ENCODE data around the gene DIAPH3. TPM values are rescaled to one million over a fixed set of nuclear protein-coding genes. Genes with fewer than 3 reads are reported as not detected.

DIAPH3 gene
- total and polyA plus RNA-seq, 10 donors: 0.07 to 4.1 (median 1.4) TPM

DNA sequence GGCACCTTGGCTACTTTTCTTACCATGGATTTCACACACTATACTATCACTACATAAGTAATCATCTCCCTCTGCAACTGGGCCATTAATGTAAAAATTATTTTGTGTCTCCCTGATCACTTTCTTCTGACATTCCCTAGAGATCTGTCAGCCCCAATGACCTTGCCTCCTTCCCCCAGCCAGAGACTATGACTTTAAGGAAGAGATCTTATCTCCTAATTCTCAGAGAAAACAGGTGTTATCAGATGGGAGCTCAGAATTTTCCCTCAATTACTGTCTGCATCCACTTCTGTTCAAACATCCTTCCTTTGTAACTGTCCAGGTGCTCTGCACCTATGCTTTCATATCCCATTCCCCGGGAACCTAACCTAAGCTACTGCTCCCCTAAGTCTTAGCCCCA, 397.5 kb downstream of the DIAPH3 start:
- TF ChIP-seq POLR2A (IDR thresholded peaks at IDR 0.05): no peak
- TF ChIP-seq, protein P1, sequence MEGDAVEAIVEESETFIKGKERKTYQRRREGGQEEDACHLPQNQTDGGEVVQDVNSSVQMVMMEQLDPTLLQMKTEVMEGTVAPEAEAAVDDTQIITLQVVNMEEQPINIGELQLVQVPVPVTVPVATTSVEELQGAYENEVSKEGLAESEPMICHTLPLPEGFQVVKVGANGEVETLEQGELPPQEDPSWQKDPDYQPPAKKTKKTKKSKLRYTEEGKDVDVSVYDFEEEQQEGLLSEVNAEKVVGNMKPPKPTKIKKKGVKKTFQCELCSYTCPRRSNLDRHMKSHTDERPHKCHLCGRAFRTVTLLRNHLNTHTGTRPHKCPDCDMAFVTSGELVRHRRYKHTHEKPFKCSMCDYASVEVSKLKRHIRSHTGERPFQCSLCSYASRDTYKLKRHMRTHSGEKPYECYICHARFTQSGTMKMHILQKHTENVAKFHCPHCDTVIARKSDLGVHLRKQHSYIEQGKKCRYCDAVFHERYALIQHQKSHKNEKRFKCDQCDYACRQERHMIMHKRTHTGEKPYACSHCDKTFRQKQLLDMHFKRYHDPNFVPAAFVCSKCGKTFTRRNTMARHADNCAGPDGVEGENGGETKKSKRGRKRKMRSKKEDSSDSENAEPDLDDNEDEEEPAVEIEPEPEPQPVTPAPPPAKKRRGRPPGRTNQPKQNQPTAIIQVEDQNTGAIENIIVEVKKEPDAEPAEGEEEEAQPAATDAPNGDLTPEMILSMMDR (IDR thresholded peaks at IDR 0.05 in 8 of 11, conservative IDR thresholded peaks at IDR 0.05 in 3 of 11): no peak
- TF ChIP-seq POLR2AphosphoS5 (IDR thresholded peaks at IDR 0.05): no peak
- WGBS, 5 donors: 96 to 99% (median 97%) methylated on average over 1 of the region's 1 CpG
- H3K4me1 ChIP-seq: no peaks in the 10 kb centered on the region
- DNase-seq: no peak
- H3K27me3 ChIP-seq (replicated peaks in 1 of 7): no peaks in the 10 kb centered on the region
- no peaks in the 10 kb centered on the region for H3K36me3 ChIP-seq
- no peak overlapping the region for H3K4me3 ChIP-seq
- H3K27ac ChIP-seq: no peak overlapping the region
- no peaks in the 10 kb centered on the region for H3K9me3 ChIP-seq
- intact Hi-C loops (cut with DNase I; ENCODE audit: low total_unique reads): no loop called here

DNA sequence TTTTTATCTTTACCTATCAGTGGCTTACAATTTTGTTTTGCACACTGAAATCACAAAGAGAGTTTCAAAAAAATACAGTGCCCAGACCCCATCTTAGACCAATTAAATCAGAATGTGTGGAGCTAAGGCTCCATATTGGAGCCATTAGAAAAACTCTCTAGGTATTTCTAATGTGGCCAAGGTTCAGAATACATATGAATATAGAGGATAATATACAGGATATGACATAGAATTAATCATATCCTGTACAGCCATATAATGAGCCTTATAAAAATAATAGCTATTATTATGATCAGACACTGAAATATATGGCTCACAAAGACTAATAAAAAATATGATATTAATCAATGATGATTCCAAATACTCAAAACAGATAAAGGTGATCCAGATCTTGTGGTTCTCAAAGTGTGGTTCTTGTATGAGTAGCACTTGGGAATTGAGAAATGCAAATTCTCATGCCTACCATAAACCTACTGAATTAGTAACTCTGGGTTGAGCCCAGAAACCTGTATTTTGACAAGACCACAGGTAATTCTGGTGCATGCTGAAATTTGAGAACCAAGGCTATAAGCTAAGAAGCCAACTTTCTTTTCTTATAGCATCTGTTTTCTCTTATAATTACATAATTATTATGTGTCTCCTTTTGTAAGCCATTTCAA, 408.0 kb downstream of the DIAPH3 start:
- Histone ChIP-seq H3K36me3 (no peaks in the 10 kb centered on the region), H3K27ac (no peak overlapping the region), H3K27me3 (replicated peaks in 1 of 7) (no peaks in the 10 kb centered on the region), H3K9me3 (no peaks in the 10 kb centered on the region), H3K4me1 (no peaks in the 10 kb centered on the region), H3K4me3 (no peak overlapping the region)
- no peak for TF ChIP-seq POLR2AphosphoS5 (IDR thresholded peaks at IDR 0.05)
- TF ChIP-seq POLR2A (IDR thresholded peaks at IDR 0.05): no peak
- TF ChIP-seq, protein P1 (IDR thresholded peaks at IDR 0.05 in 8 of 11, conservative IDR thresholded peaks at IDR 0.05 in 3 of 11): no peak
- DNase-seq: no peak
- intact Hi-C loops (cut with DNase I; ENCODE audit: low total_unique reads): no loop called here

DNA sequence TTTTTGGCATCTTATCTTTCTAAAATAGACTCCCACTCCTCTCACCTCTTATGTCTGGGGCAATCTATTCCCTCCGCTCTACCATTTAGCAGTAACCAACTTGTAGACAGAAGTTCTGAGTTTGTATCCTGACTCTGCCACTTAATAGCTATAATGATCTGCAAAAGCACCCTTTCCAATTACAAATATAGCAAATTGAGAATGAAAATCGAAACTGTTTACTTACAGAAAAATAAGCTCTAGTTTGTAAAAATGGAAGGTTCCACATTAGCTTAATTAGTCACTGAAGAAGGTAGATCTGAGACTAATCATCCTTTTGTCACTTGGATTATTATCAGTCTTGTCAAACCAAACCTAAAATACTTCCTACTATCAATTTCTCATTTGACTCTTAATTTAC, 409.3 kb downstream of the DIAPH3 start:
- H3K27me3 ChIP-seq (replicated peaks in 1 of 7): no peaks in the 10 kb centered on the region
- 85 to 93% (median 88%) methylated on average over 2 of the region's 2 CpGs for WGBS, 5 donors
- H3K36me3 ChIP-seq: no peaks in the 10 kb centered on the region
- no peaks in the 10 kb centered on the region for H3K9me3 ChIP-seq
- H3K27ac ChIP-seq: no peak overlapping the region
- H3K4me3 ChIP-seq: no peak overlapping the region
- no peaks in the 10 kb centered on the region for H3K4me1 ChIP-seq
- intact Hi-C loops (cut with DNase I; ENCODE audit: low total_unique reads): no loop called here
- DNase-seq: no peak
- no peak for TF ChIP-seq POLR2A (IDR thresholded peaks at IDR 0.05)

DNA sequence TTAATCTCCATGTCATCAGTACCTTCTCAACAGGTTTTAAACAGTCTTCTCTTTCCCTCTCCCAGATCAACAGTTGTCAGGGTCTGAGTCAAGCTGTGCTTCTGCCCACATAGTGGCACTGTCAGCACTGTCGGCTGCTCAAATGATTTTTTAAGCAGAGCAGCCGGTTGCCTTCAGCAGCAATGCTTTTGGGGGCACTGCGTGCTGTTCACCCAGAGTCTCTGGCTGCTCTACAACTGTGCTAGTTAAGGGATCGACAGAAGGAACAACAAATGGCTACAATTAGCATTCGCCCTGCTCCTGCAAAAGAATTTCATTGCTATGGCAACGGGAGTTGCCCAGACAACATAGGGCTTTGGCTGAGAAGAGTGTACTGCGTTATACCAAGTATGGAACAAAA, 412.9 kb downstream of the DIAPH3 start:
- Histone ChIP-seq H3K27ac (no peak overlapping the region), H3K4me1 (no peaks in the 10 kb centered on the region), H3K4me3 (no peak overlapping the region), H3K36me3 (no peaks in the 10 kb centered on the region), H3K9me3 (no peaks in the 10 kb centered on the region), H3K27me3 (replicated peaks in 1 of 7) (no peaks in the 10 kb centered on the region)
- TF ChIP-seq POLR2A (IDR thresholded peaks at IDR 0.05) (no peak), POLR2AphosphoS5 (IDR thresholded peaks at IDR 0.05) (no peak)
- TF ChIP-seq, protein P1 (IDR thresholded peaks at IDR 0.05 in 8 of 11, conservative IDR thresholded peaks at IDR 0.05 in 3 of 11): no peak
- DNase-seq: no peak
- 69 to 85% (median 80%) methylated on average over 7 of the region's 7 CpGs for WGBS, 5 donors
- intact Hi-C loops (cut with DNase I; ENCODE audit: low total_unique reads): no loop called here

DNA sequence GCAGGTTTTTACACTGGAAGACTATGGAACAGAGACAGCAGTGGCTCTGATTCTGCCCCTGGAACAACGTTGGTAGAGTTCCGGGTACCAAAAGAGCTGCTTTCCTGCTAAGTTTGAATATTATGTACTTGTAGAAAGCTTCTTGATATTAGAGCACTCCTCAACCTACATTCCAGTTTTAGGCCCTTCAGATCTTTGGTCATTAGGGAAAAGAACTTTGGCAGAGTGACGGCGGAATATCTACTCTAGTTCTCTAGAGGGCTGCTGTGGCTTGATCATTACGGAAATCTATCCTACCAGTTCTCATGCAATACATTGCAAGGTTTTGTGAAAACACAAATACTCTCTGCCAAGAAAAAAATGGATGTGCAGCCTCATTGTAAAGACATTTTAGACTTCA, 415.7 kb downstream of the DIAPH3 start:
- 87 to 99% (median 97%) methylated on average over 5 of the region's 5 CpGs for WGBS, 5 donors
- Histone ChIP-seq H3K9me3 (no peaks in the 10 kb centered on the region), H3K4me3 (no peak overlapping the region), H3K27me3 (replicated peaks in 1 of 7) (no peaks in the 10 kb centered on the region), H3K4me1 (no peaks in the 10 kb centered on the region), H3K27ac (no peak overlapping the region), H3K36me3 (no peaks in the 10 kb centered on the region)
- intact Hi-C loops (cut with DNase I; ENCODE audit: low total_unique reads): no loop called here
- DNase-seq: no peak
- TF ChIP-seq, protein P1 (IDR thresholded peaks at IDR 0.05 in 8 of 11, conservative IDR thresholded peaks at IDR 0.05 in 3 of 11): no peak
- TF ChIP-seq POLR2AphosphoS5 (IDR thresholded peaks at IDR 0.05) (no peak), POLR2A (IDR thresholded peaks at IDR 0.05) (no peak)

All from spleen (tissue), 11 donors.